Activated CD4-positive, alpha-beta T cell treated with anti-CD3 and anti-CD28 coated beads for 36 hours (primary cell): Measurements from ENCODE around the gene DAAM2. TPM values are rescaled to one million over a fixed set of nuclear protein-coding genes. Genes with fewer than 3 reads are reported as not detected.

Source experiments
- ATAC-seq: fragments of 200-7000 bp; cut with Tn5 transposase; one replicate; pipeline ENCODE4 v1.10.0; 2021; ENCODE audit warnings: mild to moderate bottlenecking, moderate library complexity
- CTCF ChIA-PET: fragments of 350-600 bp; sonication (Branson Sonifier 250); formaldehyde crosslinking; loops from one replicate; lab custom pipeline; 2021; ENCODE audit warnings: antibody characterized with exemption; lab: Charles Lee
- POLR2A ChIA-PET: fragments of 350-600 bp; sonication (Branson Sonifier 250); formaldehyde crosslinking; loops from one replicate; lab custom pipeline; 2021; ENCODE audit warnings: antibody characterized with exemption, inconsistent platforms; lab: Charles Lee
- DNase-seq: peaks from one replicate; pipeline ENCODE4 v3.0.0-alpha.2; 2020
- H3K27ac Mint-ChIP-seq: one replicate; pipeline ENCODE4 v1.8.0; 2021; ENCODE audit warnings: mixed read lengths
- H3K27me3 Mint-ChIP-seq: one replicate; pipeline ENCODE4 v1.8.0; 2021; ENCODE audit warnings: mixed read lengths
- H3K36me3 Mint-ChIP-seq: one replicate; pipeline ENCODE4 v1.8.0; 2021; ENCODE audit warnings: low read depth, mixed read lengths
- H3K4me1 Mint-ChIP-seq: one replicate; pipeline ENCODE4 v1.8.0; 2021; ENCODE audit warnings: mixed read lengths
- H3K4me3 Mint-ChIP-seq: one replicate; pipeline ENCODE4 v1.8.0; 2021; ENCODE audit warnings: mild to moderate bottlenecking, moderate library complexity, mixed read lengths
- H3K9me3 Mint-ChIP-seq: one replicate; pipeline ENCODE4 v1.8.0; 2021; ENCODE audit warnings: low read depth, mixed read lengths
- intact Hi-C, 2 experiments: fragments of 100-400 bp; cut with DNase I in 1 of 2; cut with micrococcal nuclease in 1 of 2; formaldehyde crosslinking; loops; one replicate each; pipeline versions ENCODE4 v1.14.2 to v1.15.1; 2022 to 2024; cut with DNase I, micrococcal nuclease
- total RNA-seq, 2 experiments: library from RNA; stranded (reverse); gene quantifications; one replicate each; pipeline ENCODE4 v1.2.3, GENCODE V29; 2021

DAAM2 gene
- total RNA-seq, 2 experiments from 2014 or later, result not detected

- ATAC-seq (no peak), DNase-seq (no peak)
- H3K27me3 Mint-ChIP-seq, result peaks cover 3% of the 10 kb centered on the region
- peaks cover 21% of the 10 kb centered on the region for H3K4me1 Mint-ChIP-seq
- intact Hi-C loops, result loop anchor here in 1 of 2 experiments (10.0 kb wide), 1 partner anchor 820 kb away; the partner anchor contains the start of gene SAYSD1
- CTCF ChIA-PET, result no interaction called here
- H3K36me3 Mint-ChIP-seq, result no peaks in the 10 kb centered on the region
- no peak overlapping the region for H3K4me3 Mint-ChIP-seq
- POLR2A ChIA-PET, result interaction anchor here (1.0 kb wide), 1 partner anchor 1135 kb away, joined by 3 read pairs; no protein-coding TSS in a partner anchor
- no peak overlapping the region for H3K27ac Mint-ChIP-seq
- no peaks in the 10 kb centered on the region for H3K9me3 Mint-ChIP-seq
Observed at GRCh38 chr6:39935241-39935640, 143.1 kb downstream of the DAAM2 start.

DNA sequence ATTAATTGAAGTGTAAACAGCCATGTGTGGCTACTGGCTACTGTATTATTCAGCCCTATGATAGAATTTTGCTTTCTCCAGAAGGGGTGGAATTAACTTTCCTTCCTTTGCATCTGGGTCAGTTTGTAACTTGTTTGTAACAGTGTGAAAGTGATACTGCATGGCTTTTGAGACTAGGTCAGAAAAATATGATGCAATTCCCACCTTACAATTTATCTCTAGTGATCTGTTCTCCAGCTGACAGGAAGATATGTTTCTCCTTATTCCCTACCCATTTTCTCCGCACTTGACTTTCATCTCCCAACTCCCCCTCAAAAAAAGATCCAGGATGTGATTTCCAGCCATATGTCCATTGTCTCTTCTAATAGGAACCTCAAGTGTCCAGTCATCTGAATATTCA is 144.7 kb downstream of the DAAM2 start:
- POLR2A ChIA-PET, result no interaction called here
- no peak for DNase-seq
- Mint-ChIP-seq H3K27ac (no peak overlapping the region), H3K27me3 (peaks cover 5% of the 10 kb centered on the region), H3K4me3 (no peak overlapping the region), H3K9me3 (no peaks in the 10 kb centered on the region), H3K36me3 (no peaks in the 10 kb centered on the region), H3K4me1 (peaks cover 20% of the 10 kb centered on the region)
- CTCF ChIA-PET, result no interaction called here
- no peak for ATAC-seq
- intact Hi-C loops, result loop anchor here in 1 of 2 experiments (10.0 kb wide), 1 partner anchor 822 kb away; the partner anchor contains the start of gene SAYSD1

DNA sequence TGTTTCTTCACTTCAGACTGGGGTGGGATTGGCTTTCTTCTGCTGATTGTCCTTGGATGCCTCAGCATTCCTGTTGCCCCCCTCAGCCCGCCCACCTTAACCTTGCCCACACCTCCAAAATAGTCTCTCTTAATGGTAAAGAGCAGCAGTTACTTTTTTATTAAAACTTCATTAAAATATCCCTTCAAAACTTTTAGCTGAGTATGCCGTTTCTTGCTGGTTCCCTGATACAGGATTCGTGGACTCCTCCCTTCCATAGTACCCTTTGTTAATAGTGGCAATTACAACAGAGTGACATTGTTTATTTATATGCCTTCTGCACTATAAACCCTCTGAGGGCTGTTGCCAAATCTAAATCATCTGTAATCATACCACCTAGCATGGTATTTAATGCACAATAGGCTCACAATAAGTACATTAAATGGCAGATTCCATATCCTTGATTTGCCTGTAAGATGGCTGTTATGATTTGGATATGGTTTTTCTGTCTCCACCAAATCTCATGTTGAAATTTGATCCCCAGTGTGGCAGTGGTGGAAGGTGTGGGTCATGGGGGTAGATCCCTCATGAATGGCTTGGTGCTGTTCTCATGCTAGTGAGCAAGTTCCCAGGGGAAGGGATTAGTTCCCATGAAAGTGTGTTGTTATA is 145.6 kb downstream of the DAAM2 start:
- DNase-seq, result no peak
- CTCF ChIA-PET, result no interaction called here
- Mint-ChIP-seq H3K27ac (no peak overlapping the region), H3K27me3 (peaks cover 5% of the 10 kb centered on the region), H3K4me1 (peaks cover 12% of the 10 kb centered on the region), H3K4me3 (no peak overlapping the region), H3K9me3 (no peaks in the 10 kb centered on the region), H3K36me3 (no peaks in the 10 kb centered on the region)
- intact Hi-C loops, result loop anchor here in 1 of 2 experiments (10.0 kb wide), 1 partner anchor 823 kb away; the partner anchor contains the start of gene SAYSD1
- POLR2A ChIA-PET, result no interaction called here
- ATAC-seq, result no peak

- DNase-seq (no peak), ATAC-seq (no peak)
- Mint-ChIP-seq H3K27ac (no peak overlapping the region), H3K4me3 (no peak overlapping the region), H3K9me3 (no peaks in the 10 kb centered on the region), H3K4me1 (peaks cover 1% of the 10 kb centered on the region), H3K27me3 (peaks cover 3% of the 10 kb centered on the region), H3K36me3 (no peaks in the 10 kb centered on the region)
- ChIA-PET POLR2A (no interaction called here), CTCF (no interaction called here)
- intact Hi-C loops, result loop anchor here in 1 of 2 experiments (10.0 kb wide), 1 partner anchor 824 kb away; the partner anchor contains the start of gene SAYSD1
Observed at GRCh38 chr6:39938773-39939654, 146.8 kb downstream of the DAAM2 start.

GRCh38 chr6:39941138-39941537 is 149.0 kb downstream of the DAAM2 start:
- no peak for DNase-seq
- ATAC-seq, result no peak
- intact Hi-C loops, result no loop called here
- no peak overlapping the region for H3K27ac Mint-ChIP-seq
- no peaks in the 10 kb centered on the region for H3K9me3 Mint-ChIP-seq
- H3K4me1 Mint-ChIP-seq, result no peaks in the 10 kb centered on the region
- no peaks in the 10 kb centered on the region for H3K36me3 Mint-ChIP-seq
- H3K27me3 Mint-ChIP-seq, result peaks cover 3% of the 10 kb centered on the region
- POLR2A ChIA-PET, result no interaction called here
- CTCF ChIA-PET, result no interaction called here
- H3K4me3 Mint-ChIP-seq, result no peak overlapping the region

- no peak overlapping the region for H3K4me3 Mint-ChIP-seq
- ATAC-seq, result no peak
- CTCF ChIA-PET, result no interaction called here
- H3K9me3 Mint-ChIP-seq, result no peaks in the 10 kb centered on the region
- no peak overlapping the region for H3K27ac Mint-ChIP-seq
- H3K36me3 Mint-ChIP-seq, result no peaks in the 10 kb centered on the region
- DNase-seq, result no peak
- peaks cover 3% of the 10 kb centered on the region for H3K27me3 Mint-ChIP-seq
- intact Hi-C loops, result no loop called here
- POLR2A ChIA-PET, result no interaction called here
- H3K4me1 Mint-ChIP-seq, result no peaks in the 10 kb centered on the region
Observed at GRCh38 chr6:39941820-39942219, 149.6 kb downstream of the DAAM2 start.

- Mint-ChIP-seq H3K4me1 (no peaks in the 10 kb centered on the region), H3K36me3 (no peaks in the 10 kb centered on the region), H3K4me3 (no peak overlapping the region), H3K27me3 (peaks cover 2% of the 10 kb centered on the region), H3K27ac (no peak overlapping the region), H3K9me3 (no peaks in the 10 kb centered on the region)
- ChIA-PET POLR2A (no interaction called here), CTCF (no interaction called here)
- ATAC-seq, result no peak
- DNase-seq, result no peak
- intact Hi-C loops, result no loop called here
Observed at GRCh38 chr6:39942903-39943580, 150.9 kb downstream of the DAAM2 start.

- no peak for DNase-seq
- ATAC-seq, result no peak
- H3K27ac Mint-ChIP-seq, result no peak overlapping the region
- ChIA-PET CTCF (no interaction called here), POLR2A (no interaction called here)
- peaks cover 2% of the 10 kb centered on the region for H3K27me3 Mint-ChIP-seq
- no peaks in the 10 kb centered on the region for H3K36me3 Mint-ChIP-seq
- intact Hi-C loops, result no loop called here
- H3K9me3 Mint-ChIP-seq, result no peaks in the 10 kb centered on the region
- H3K4me1 Mint-ChIP-seq, result no peaks in the 10 kb centered on the region
- H3K4me3 Mint-ChIP-seq, result no peak overlapping the region
Observed at GRCh38 chr6:39945626-39946025, 153.4 kb downstream of the DAAM2 start.

- Mint-ChIP-seq H3K4me3 (no peak overlapping the region), H3K36me3 (no peaks in the 10 kb centered on the region), H3K9me3 (no peaks in the 10 kb centered on the region), H3K4me1 (no peaks in the 10 kb centered on the region), H3K27ac (no peak overlapping the region), H3K27me3 (no peaks in the 10 kb centered on the region)
- ATAC-seq, result no peak
- DNase-seq, result no peak
- intact Hi-C loops, result no loop called here
- POLR2A ChIA-PET, result no interaction called here
- CTCF ChIA-PET, result no interaction called here
Observed at GRCh38 chr6:39947611-39948068, 155.5 kb downstream of the DAAM2 start.

- no peaks in the 10 kb centered on the region for H3K36me3 Mint-ChIP-seq
- ATAC-seq (no peak), DNase-seq (no peak)
- H3K4me3 Mint-ChIP-seq, result no peak overlapping the region
- no peaks in the 10 kb centered on the region for H3K4me1 Mint-ChIP-seq
- intact Hi-C loops, result no loop called here
- POLR2A ChIA-PET, result no interaction called here
- no peaks in the 10 kb centered on the region for H3K9me3 Mint-ChIP-seq
- no peak overlapping the region for H3K27ac Mint-ChIP-seq
- CTCF ChIA-PET, result no interaction called here
- H3K27me3 Mint-ChIP-seq, result no peaks in the 10 kb centered on the region
Observed at GRCh38 chr6:39948199-39948791, 156.1 kb downstream of the DAAM2 start.

- Mint-ChIP-seq H3K4me1 (no peaks in the 10 kb centered on the region), H3K9me3 (no peaks in the 10 kb centered on the region), H3K27me3 (peaks cover under 1% of the 10 kb centered on the region), H3K36me3 (no peaks in the 10 kb centered on the region), H3K27ac (no peak overlapping the region), H3K4me3 (no peak overlapping the region)
- CTCF ChIA-PET, result interaction anchor here (0.5 kb wide), 1 partner anchor 157 kb away, joined by 3 read pairs; no protein-coding TSS in a partner anchor
- ATAC-seq, result no peak
- no peak for DNase-seq
- intact Hi-C loops, result no loop called here
- POLR2A ChIA-PET, result no interaction called here
Observed at GRCh38 chr6:39950125-39950720, 158.0 kb downstream of the DAAM2 start.
